Inflammatory macrophage treated with lipopolysaccharide for 4 hours (primary cell): ENCODE data around the gene SNAPC1.
A peak's percentile ranks its signal among the peaks of the same experiment; 100 is the strongest.
"Not testable (repeated sequence)": the region's sequence is repeated elsewhere in the genome, so short reads cannot be mapped to it uniquely, and the experiment has no call there.

Experiments
- DNase-seq: peaks from one replicate; pipeline ENCODE4 v3.0.0-alpha.2; 2020

The SNAPC1 gene, protein sequence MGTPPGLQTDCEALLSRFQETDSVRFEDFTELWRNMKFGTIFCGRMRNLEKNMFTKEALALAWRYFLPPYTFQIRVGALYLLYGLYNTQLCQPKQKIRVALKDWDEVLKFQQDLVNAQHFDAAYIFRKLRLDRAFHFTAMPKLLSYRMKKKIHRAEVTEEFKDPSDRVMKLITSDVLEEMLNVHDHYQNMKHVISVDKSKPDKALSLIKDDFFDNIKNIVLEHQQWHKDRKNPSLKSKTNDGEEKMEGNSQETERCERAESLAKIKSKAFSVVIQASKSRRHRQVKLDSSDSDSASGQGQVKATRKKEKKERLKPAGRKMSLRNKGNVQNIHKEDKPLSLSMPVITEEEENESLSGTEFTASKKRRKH

GRCh38 chr14:61761959-61762786 is at the start of gene SNAPC1:
Gene SNAPC1 (plus strand): TSS chr14:61762420. CDS start chr14:61762461, 41 bp downstream.
- DNase-seq = peak; percentile 99

GRCh38 chr14:61713724-61714437 is 48.3 kb upstream of the SNAPC1 start:
- DNase-seq = no peak

- DNase-seq = no peak
Observed at GRCh38 chr14:61716956-61717355, 45.3 kb upstream of the SNAPC1 start.

DNA sequence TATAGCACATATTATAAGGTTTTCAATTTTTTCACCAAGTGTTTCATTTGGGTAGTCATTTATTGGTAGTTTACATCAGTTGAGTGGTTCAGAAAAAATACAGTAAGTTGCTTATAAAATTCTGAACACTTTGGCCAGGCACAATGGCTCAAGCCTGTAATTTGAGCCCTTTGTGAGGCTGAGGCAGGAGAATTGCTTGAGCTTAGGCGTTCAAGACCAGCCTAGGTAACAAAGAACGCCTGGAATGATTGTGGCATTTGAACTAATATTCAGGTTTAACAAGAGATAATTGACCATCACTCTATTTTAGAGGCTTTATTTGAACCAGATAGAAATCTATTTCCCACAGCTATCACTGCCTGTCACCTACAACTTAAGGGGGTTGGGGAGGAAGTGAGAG is 44.2 kb upstream of the SNAPC1 start:
- DNase-seq = no peak

DNA sequence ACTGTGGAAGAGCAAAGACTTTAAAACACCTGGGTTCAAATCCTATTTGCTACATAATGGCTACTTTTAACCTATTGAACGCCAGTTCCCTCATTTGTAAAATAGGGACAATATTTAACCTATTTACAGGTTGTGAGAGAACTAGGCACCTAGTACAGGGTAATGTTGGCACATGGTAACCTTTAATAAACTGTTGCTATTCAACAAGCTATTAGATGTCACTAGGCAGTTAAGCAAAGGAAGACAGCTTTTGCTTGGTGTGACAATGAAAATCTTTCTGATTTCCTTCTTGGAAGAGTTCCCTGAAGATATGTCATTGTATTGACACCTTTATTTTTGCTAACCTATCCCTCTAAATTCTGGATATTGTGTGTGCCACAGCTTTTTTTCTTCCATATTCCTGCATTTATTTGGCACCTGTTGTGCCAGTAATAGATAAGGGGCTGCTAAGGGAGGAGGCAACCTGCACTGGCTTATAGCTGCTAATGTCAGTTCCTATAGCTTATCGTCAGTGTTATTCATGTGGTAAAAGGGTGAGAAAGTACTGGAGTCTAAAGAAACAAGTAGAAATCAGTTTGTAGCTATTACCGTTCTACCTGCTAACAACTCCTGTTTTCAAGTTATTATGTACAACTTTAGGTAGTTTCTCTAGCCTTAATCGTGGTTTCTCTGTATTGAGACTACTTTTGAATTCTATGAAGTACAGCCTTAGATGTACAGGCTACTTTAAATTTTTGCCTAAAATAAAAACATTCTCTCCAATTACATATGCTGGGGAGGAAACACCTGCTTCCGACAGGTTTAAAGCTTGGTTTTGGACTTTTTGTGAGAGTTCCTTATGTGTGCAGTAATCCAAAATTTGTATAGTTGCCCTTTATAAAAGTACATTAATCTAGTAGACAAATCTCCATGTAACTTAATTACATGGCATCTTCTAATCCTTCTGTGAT is 42.6 kb upstream of the SNAPC1 start:
- no peak for DNase-seq

- peak; percentile 26 for DNase-seq
Observed at GRCh38 chr14:61720294-61720661, 41.9 kb upstream of the SNAPC1 start.

DNA sequence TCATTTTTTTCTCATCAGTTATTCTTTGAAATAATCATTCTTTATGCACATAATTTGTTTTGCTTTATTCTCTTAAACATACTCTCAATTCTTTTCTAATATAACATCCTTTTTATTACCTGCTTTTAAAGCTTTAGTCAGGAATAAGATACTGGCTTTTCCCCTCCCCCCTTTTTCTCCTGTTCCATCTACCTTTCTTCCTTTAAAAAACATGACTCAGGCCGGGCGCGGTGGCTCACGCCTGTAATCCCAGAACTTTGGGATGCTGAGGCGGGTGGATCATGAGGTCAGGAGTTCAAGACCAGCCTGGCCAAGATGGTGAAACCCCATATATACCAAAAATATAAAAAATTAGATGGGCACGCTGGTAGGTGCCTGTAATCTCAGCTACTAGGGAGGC is 41.5 kb upstream of the SNAPC1 start:
- DNase-seq = no peak

DNA sequence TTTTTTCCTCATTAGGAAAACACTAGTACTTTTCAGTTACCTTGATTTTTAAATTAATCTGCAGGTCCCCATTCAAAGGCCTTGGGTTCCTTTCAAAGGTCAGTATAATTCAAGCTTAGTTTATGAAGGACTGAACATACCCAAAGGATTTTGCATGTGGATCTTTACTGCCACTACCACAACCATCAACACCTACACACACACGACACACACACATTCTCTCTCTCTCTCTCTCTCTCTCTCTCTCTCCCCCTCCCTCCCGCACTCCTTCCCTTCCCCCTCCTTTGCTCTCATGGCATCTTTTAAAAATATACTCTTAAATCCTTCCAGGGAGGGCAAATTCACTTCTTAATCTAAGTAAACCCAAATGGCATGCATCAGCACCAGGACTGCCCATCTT is 38.1 kb upstream of the SNAPC1 start:
- DNase-seq = no peak

- peak; percentile 46 for DNase-seq
Observed at GRCh38 chr14:61726778-61727658, 35.2 kb upstream of the SNAPC1 start.

DNA sequence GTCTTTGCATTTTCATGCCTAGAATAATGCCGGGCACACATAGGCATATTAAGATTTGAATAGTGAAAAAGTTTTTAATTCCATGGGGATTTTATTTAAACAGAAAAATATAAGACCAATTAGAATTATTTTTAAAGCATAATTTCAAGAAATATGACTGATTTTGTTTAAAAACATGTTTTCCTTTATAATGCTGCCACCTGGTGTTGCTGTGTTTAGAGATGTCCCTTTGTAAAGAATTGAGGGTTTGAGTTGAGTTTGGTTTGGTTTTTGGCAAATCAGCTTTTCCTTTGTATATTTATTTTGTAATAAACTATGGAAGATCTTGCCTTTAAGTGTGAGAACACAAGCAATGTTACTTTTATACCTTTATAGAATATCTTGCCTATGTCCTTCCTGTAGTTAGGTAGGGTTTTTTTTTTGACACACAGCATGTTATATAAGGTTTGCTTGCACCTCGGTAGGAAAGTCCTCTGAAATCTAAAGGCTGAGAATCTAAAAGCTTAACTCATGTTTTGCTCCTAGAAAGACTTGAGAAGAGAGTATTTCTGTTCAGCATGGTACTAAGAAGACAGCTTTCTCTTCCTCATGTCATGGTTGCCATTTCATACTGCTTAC is 31.4 kb upstream of the SNAPC1 start:
- no peak for DNase-seq

DNA sequence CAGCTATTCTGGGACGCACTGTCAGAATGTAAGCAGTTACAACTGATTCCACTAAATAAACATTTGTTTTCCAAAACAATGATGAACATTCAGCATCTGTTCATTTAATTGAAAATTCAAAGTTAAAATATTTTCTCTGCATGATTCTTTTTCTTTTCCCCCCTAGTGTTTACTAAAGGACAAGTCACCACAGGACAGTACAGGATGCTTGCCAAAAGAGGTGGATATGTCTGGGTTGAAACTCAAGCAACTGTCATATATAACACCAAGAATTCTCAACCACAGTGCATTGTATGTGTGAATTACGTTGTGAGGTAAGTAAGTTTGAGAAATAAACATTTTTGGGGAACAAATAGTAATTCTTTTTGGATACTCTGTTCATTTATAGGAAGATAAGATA is 28.2 kb upstream of the SNAPC1 start:
- no peak for DNase-seq

DNA sequence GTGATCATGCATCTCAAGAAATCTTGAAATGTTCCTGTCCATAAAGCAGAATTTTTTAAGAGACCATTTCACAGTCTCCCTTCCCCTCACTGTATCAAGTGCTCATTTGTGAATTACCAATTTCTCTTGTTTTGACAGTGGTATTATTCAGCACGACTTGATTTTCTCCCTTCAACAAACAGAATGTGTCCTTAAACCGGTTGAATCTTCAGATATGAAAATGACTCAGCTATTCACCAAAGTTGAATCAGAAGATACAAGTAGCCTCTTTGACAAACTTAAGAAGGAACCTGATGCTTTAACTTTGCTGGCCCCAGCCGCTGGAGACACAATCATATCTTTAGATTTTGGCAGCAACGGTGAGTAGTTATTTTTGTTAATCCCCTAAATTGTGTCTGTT is 25.5 kb upstream of the SNAPC1 start:
- no peak for DNase-seq

- DNase-seq = peak; percentile 92
Observed at GRCh38 chr14:61737915-61738314, 24.3 kb upstream of the SNAPC1 start.

DNA sequence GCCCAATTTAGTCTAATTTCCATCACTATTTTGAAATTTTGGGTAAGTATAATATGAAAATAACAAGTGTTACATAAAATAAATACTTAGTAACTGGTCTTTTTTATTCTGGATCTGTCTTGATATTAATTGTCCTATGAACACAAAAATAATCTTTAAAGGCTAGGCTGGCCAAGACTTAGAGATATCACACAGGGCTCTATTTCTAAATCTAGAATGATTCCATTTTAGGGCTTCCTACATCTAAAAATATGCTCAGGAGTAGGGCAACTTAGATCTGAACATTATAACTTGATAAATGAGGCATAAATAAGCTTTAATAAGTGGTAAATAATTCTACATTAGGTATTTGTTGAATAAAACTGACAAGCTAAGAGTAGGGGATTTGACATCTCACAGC is 23.1 kb upstream of the SNAPC1 start:
- DNase-seq = no peak

- peak; percentile 33 for DNase-seq
Observed at GRCh38 chr14:61742371-61742770, 19.8 kb upstream of the SNAPC1 start.

GRCh38 chr14:61744238-61744637 is 18.0 kb upstream of the SNAPC1 start:
- DNase-seq = no peak

DNA sequence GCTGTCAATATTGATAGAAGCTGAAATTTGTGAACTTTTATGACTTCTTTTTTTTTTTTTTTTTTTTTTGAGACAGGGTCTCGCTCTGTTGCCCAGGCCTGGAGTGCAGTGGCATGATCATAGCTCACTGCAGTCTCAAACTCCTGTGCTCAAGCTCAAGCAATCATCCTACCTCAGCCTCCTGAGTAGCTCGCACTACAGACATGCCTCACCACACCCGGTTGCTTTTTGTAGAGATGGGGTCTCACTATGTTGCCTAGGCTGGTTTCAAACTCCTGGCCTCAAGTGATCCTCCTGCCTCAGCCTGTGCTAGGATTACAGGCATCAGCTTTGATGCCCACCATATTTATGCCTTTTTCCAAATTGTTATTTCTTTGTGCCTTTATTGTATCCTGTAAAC is 15.9 kb upstream of the SNAPC1 start:
- DNase-seq = not testable (repeated sequence)

- DNase-seq = no peak
Observed at GRCh38 chr14:61746881-61747280, 15.3 kb upstream of the SNAPC1 start.

- DNase-seq = no peak
Observed at GRCh38 chr14:61747342-61747741, 14.9 kb upstream of the SNAPC1 start.

- peak; percentile 88 for DNase-seq
Observed at GRCh38 chr14:61749264-61749663, 13.0 kb upstream of the SNAPC1 start.

DNA sequence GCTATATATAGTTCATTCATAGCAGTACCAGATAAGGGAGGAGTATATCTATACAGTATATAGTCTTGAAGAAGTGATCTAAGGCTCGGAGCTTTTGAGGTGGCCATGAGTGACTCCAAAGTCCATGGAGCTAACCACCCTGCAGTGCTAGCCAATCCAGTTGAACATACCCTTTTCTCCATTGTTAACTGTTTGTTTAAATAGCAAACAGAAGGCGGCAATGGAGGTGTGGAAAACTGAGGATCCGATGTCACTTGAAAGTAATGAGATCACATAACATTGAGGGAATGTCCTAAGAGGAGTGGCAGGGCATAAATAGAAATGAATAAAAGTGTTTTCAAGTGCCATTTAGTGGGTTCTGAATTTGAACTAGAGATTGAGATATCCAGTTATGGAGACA is 12.4 kb upstream of the SNAPC1 start:
- DNase-seq = peak; percentile 28
